Breast epithelium (tissue), 3 donors: ENCODE measurements around the gene ZNF224.

Source experiments
- POLR2A ChIP-seq: fragments of 450-650 bp; IDR thresholded peaks from one replicate; pipeline ENCODE4 v1.6.1; 2016; ENCODE audit warnings: antibody characterized with exemption, mild to moderate bottlenecking, moderate library complexity
- POLR2AphosphoS5 ChIP-seq, 3 donors: sonication (generic); formaldehyde crosslinking; IDR thresholded peaks; one replicate each; pipeline ENCODE4 v1.6.1; 2017; ENCODE audit warnings: antibody characterized with exemption in 3 of 3
- TF ChIP-seq, protein P1 (sequence below), 3 donors: fragments of 450-650 bp; IDR thresholded peaks; one replicate each; pipeline ENCODE4 v1.5.1; 2016 to 2017; ENCODE audit warnings: antibody characterized with exemption in 3 of 3, mild to moderate bottlenecking in 3 of 3, moderate library complexity in 3 of 3

DNA sequence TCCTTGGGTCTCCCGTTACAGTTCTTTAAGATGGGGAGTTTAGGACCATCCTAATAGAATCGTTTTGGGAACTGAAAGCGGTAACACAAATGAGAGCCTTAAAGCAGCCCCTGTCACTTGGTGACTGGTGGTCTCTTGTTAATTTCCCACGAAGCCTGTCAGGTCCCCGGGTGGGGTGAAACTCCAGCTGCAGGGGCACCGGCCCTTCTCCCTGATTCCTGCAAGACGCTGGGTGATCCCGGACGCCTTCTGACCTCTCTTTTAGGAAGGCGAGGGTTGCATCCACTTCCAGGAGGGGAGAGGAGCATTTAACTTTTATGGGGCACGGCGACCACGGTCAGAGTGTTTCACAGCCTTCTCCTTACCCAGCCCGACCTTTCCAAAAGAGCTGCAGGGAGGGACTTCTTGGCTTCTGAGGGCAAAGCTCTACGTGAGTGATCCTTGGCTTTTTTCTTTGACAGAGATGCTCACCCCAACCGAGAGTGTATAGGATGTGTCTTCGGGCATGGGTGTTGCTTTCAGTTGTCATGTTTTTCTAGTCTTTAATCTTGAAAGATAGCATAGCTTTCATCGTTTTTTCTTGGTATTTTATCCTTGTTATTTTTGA is 19.7 kb downstream of the ZNF224 start:
- no peak for TF ChIP-seq POLR2A
- TF ChIP-seq, protein P1, sequence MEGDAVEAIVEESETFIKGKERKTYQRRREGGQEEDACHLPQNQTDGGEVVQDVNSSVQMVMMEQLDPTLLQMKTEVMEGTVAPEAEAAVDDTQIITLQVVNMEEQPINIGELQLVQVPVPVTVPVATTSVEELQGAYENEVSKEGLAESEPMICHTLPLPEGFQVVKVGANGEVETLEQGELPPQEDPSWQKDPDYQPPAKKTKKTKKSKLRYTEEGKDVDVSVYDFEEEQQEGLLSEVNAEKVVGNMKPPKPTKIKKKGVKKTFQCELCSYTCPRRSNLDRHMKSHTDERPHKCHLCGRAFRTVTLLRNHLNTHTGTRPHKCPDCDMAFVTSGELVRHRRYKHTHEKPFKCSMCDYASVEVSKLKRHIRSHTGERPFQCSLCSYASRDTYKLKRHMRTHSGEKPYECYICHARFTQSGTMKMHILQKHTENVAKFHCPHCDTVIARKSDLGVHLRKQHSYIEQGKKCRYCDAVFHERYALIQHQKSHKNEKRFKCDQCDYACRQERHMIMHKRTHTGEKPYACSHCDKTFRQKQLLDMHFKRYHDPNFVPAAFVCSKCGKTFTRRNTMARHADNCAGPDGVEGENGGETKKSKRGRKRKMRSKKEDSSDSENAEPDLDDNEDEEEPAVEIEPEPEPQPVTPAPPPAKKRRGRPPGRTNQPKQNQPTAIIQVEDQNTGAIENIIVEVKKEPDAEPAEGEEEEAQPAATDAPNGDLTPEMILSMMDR (IDR thresholded peaks at IDR 0.05): no peak
- no peak for TF ChIP-seq POLR2AphosphoS5 (IDR thresholded peaks at IDR 0.05)
